Gastrocnemius medialis (tissue), 4 donors: ENCODE data around the gene ZNF341.

Source experiments
- CTCF ChIP-seq, 5 experiments: fragments of 450-650 bp in 3 of 5; fragments of 200-600 bp in 2 of 5; sonication (generic) in 2 of 5; IDR thresholded peaks in 4 of 5; conservative IDR thresholded peaks in 1 of 5; 1 replicate in 4 of 5; 2 replicates in 1 of 5; pipeline ENCODE4 v1.5.1; 2016 to 2019; ENCODE audit warnings: antibody characterized with exemption in 5 of 5, mild to moderate bottlenecking in 3 of 5, moderate library complexity in 3 of 5
- POLR2A ChIP-seq, 2 donors: fragments of 450-650 bp; IDR thresholded peaks; one replicate each; pipeline ENCODE4 v1.6.1; 2017; ENCODE audit warnings: antibody characterized with exemption in 2 of 2, mild to moderate bottlenecking in 2 of 2, moderate library complexity in 2 of 2

- TF ChIP-seq CTCF (IDR thresholded peaks at IDR 0.05 in 4 of 5, conservative IDR thresholded peaks at IDR 0.05 in 1 of 5) (no peak), POLR2A (IDR thresholded peaks at IDR 0.05) (no peak)
Observed at GRCh38 chr20:33781945-33782344, 50.1 kb downstream of the ZNF341 start.
